ENCODE measurements around the gene EPHB1. TPM values are rescaled to one million over a fixed set of nuclear protein-coding genes. Genes with fewer than 3 reads are reported as not detected.

The EPHB1 gene
- total RNA-seq, 1 experiment from 2014 or later = 0.73 TPM

- no TSS peak for BruUV-seq (replicated peaks)
- Mint-ChIP-seq H3K4me1 (ENCODE audit: low read depth, unreplicated experiment) (no peaks in the 10 kb centered on the region), H3K36me3 (ENCODE audit: insufficient read depth, unreplicated experiment) (no peaks in the 10 kb centered on the region), H3K27ac (ENCODE audit: unreplicated experiment) (no peak overlapping the region), H3K9me3 (ENCODE audit: low read depth, unreplicated experiment) (peaks cover 2% of the 10 kb centered on the region), H3K4me3 (ENCODE audit: low read depth, unreplicated experiment) (no peak overlapping the region), H3K27me3 (ENCODE audit: unreplicated experiment) (peaks cover 12% of the 10 kb centered on the region)
- TF ChIP-seq, protein P1, sequence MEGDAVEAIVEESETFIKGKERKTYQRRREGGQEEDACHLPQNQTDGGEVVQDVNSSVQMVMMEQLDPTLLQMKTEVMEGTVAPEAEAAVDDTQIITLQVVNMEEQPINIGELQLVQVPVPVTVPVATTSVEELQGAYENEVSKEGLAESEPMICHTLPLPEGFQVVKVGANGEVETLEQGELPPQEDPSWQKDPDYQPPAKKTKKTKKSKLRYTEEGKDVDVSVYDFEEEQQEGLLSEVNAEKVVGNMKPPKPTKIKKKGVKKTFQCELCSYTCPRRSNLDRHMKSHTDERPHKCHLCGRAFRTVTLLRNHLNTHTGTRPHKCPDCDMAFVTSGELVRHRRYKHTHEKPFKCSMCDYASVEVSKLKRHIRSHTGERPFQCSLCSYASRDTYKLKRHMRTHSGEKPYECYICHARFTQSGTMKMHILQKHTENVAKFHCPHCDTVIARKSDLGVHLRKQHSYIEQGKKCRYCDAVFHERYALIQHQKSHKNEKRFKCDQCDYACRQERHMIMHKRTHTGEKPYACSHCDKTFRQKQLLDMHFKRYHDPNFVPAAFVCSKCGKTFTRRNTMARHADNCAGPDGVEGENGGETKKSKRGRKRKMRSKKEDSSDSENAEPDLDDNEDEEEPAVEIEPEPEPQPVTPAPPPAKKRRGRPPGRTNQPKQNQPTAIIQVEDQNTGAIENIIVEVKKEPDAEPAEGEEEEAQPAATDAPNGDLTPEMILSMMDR (IDR thresholded peaks at IDR 0.05; ENCODE audit: unreplicated experiment) = no peak
- DNase-seq = no peak
- CTCF ChIA-PET = no interaction called here
- intact Hi-C loops (cut with micrococcal nuclease; ENCODE audit: unreplicated experiment) = no loop called here
Observed at GRCh38 chr3:135141672-135142071, 346.6 kb downstream of the EPHB1 start.

GRCh38 chr3:135142530-135142929 is 347.5 kb downstream of the EPHB1 start:
- Mint-ChIP-seq H3K4me1 (ENCODE audit: low read depth, unreplicated experiment) (no peaks in the 10 kb centered on the region), H3K27ac (ENCODE audit: unreplicated experiment) (no peak overlapping the region), H3K4me3 (ENCODE audit: low read depth, unreplicated experiment) (no peak overlapping the region), H3K9me3 (ENCODE audit: low read depth, unreplicated experiment) (peaks cover 2% of the 10 kb centered on the region), H3K36me3 (ENCODE audit: insufficient read depth, unreplicated experiment) (no peaks in the 10 kb centered on the region), H3K27me3 (ENCODE audit: unreplicated experiment) (peaks cover 12% of the 10 kb centered on the region)
- CTCF ChIA-PET = interaction anchor here (0.6 kb wide), 1 partner anchor 539 kb away, joined by 8 read pairs; no protein-coding TSS in a partner anchor
- DNase-seq = no peak
- no TSS peak for BruUV-seq (replicated peaks)
- intact Hi-C loops (cut with micrococcal nuclease; ENCODE audit: unreplicated experiment) = no loop called here
- TF ChIP-seq, protein P1 (IDR thresholded peaks at IDR 0.05; ENCODE audit: unreplicated experiment) = no peak

DNA sequence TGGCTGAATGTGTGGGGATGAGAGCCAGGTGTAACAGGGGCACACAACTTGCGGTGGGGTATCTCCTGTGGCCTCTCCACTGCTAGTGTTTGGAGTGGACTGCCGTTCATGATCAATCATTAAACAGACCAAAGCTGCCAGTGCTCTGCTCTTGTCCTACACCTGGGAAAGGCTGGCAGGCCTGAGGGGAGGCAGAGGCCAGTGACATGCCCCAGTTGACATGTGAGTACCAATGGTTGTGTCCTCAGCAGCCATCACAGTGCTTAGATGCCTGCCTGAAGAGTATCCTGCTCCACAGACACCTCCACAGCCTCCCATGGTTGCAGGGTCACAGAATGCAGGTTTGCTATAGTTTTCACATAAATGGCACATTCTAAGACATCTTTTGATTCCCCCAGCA is 348.4 kb downstream of the EPHB1 start:
- no peak for DNase-seq
- BruUV-seq (replicated peaks) = no TSS peak
- Mint-ChIP-seq H3K27ac (ENCODE audit: unreplicated experiment) (no peak overlapping the region), H3K4me3 (ENCODE audit: low read depth, unreplicated experiment) (no peak overlapping the region), H3K4me1 (ENCODE audit: low read depth, unreplicated experiment) (no peaks in the 10 kb centered on the region), H3K9me3 (ENCODE audit: low read depth, unreplicated experiment) (peaks cover 2% of the 10 kb centered on the region), H3K36me3 (ENCODE audit: insufficient read depth, unreplicated experiment) (no peaks in the 10 kb centered on the region), H3K27me3 (ENCODE audit: unreplicated experiment) (peaks cover 15% of the 10 kb centered on the region)
- CTCF ChIA-PET = no interaction called here
- intact Hi-C loops (cut with micrococcal nuclease; ENCODE audit: unreplicated experiment) = no loop called here
- TF ChIP-seq, protein P1 (IDR thresholded peaks at IDR 0.05; ENCODE audit: unreplicated experiment) = no peak

DNA sequence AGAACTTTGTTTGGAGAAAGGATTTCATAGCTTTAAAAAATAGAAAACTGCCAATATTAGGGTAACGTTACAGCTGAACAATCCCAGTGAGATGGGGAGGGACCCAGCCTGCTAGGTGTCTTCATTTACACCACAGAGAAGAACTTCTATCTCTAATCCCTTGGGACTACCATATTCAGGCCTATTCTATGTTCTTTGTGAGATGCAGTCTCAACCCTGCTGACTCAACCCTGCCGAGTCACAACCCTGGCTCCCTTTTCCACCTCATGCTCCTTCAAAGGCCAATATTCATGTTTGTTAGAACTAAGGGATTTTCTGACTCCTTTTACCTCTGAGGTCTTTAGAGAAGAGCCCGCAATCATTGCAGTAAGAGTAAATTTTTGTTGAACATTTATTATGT is 350.5 kb downstream of the EPHB1 start:
- peaks cover 4% of the 10 kb centered on the region for H3K9me3 Mint-ChIP-seq (ENCODE audit: low read depth, unreplicated experiment)
- peaks cover 34% of the 10 kb centered on the region for H3K27me3 Mint-ChIP-seq (ENCODE audit: unreplicated experiment)
- TF ChIP-seq, protein P1 (IDR thresholded peaks at IDR 0.05; ENCODE audit: unreplicated experiment) = no peak
- no peak for DNase-seq
- BruUV-seq (replicated peaks) = no TSS peak
- no peaks in the 10 kb centered on the region for H3K4me1 Mint-ChIP-seq (ENCODE audit: low read depth, unreplicated experiment)
- H3K27ac Mint-ChIP-seq (ENCODE audit: unreplicated experiment) = no peak overlapping the region
- CTCF ChIA-PET = no interaction called here
- H3K4me3 Mint-ChIP-seq (ENCODE audit: low read depth, unreplicated experiment) = no peak overlapping the region
- no peaks in the 10 kb centered on the region for H3K36me3 Mint-ChIP-seq (ENCODE audit: insufficient read depth, unreplicated experiment)
- intact Hi-C loops (cut with micrococcal nuclease; ENCODE audit: unreplicated experiment) = no loop called here

All from Calu3 (cell line).